A549 (cell line): ENCODE results near the gene TMEM272. TPM values are rescaled to one million over a fixed set of nuclear protein-coding genes. Genes with fewer than 3 reads are reported as not detected.

Experiments used
- ATAC-seq, 2 experiments: fragments of 200-7000 bp in 1 of 2; fragments of >200 bp in 1 of 2; cut with Nextera tagmentation in 1 of 2; cut with Tn5 transposase in 1 of 2; 3 replicates each; pipeline versions ENCODE4 v1.8.0 to v1.9.1; 2018 to 2020; ENCODE audit warnings: mild to moderate bottlenecking in 1 of 2, moderate library complexity in 1 of 2
- CTCF ChIA-PET: fragments of 300-600 bp; sonication (Branson Sonifier 250); formaldehyde crosslinking; extraction: SDS; loops from one replicate; lab custom pipeline; 2021; ENCODE audit warnings: antibody characterized with exemption, inconsistent platforms; lab: Yijun Ruan, JAX
- POLR2A ChIA-PET: fragments of 350-600 bp; formaldehyde crosslinking; extraction: SDS; loops from one replicate; lab custom pipeline; 2021; ENCODE audit warnings: antibody characterized with exemption, inconsistent platforms; lab: Yijun Ruan, JAX
- DNase-seq, 2 experiments: peaks; one replicate each; pipeline versions ENCODE4 v3.0.0 to v3.0.0-alpha.2; 2011 to 2016; ENCODE audit warnings: low read depth in 1 of 2, low spot score in 1 of 2
- FAIRE-seq: peaks from 2 replicates; lab custom pipeline; 2011; peaks lifted over from hg19 to GRCh38; lab: Jason Lieb, UNC
- H3K27ac ChIP-seq, 2 experiments: fragments of >200 bp; sonication (Bioruptor Twin); formaldehyde crosslinking; 3 replicates each; pipeline ENCODE4 v1.5.1; 2016 to 2017
- H3K4me1 ChIP-seq: fragments of >200 bp; sonication (Bioruptor Twin); formaldehyde crosslinking; 3 replicates; pipeline ENCODE4 v1.6.1; 2016
- H3K4me2 ChIP-seq: fragments of >200 bp; sonication (Bioruptor Twin); formaldehyde crosslinking; 3 replicates; pipeline ENCODE4 v1.6.1; 2016
- H3K4me3 ChIP-seq: fragments of >200 bp; sonication (Bioruptor Twin); formaldehyde crosslinking; 3 replicates; pipeline ENCODE4 v1.5.1; 2016
- H3K9me3 ChIP-seq: fragments of >200 bp; sonication (Bioruptor Twin); formaldehyde crosslinking; 3 replicates; pipeline ENCODE4 v1.6.1; 2016
- CBX8 ChIP-seq: fragments of 200-600 bp; sonication (generic); IDR thresholded peaks from 2 replicates; pipeline ENCODE4 v1.6.1; 2016
- CEBPB ChIP-seq, 2 experiments: fragments of >200 bp in 1 of 2; sonication (Bioruptor Twin) in 1 of 2; formaldehyde crosslinking in 1 of 2; IDR thresholded peaks; 2 replicates each; pipeline ENCODE4 v1.6.1; 2012 to 2016
- CTCF ChIP-seq: fragments of >200 bp; sonication (Bioruptor Twin); formaldehyde crosslinking; IDR thresholded peaks from 3 replicates; pipeline ENCODE4 v1.5.1; 2016
- E2F6 ChIP-seq: IDR thresholded peaks from 2 replicates; pipeline ENCODE4 v1.6.1; 2012; ENCODE audit warnings: low read depth, borderline replicate concordance
- EHMT2 ChIP-seq: fragments of 200-600 bp; sonication (generic); IDR thresholded peaks from 2 replicates; pipeline ENCODE4 v1.6.1; 2016; ENCODE audit warnings: antibody characterized with exemption, low read depth, mild to moderate bottlenecking, moderate library complexity
- FOSB ChIP-seq: fragments of 250-450 bp; sonication (Bioruptor Pico); IDR thresholded peaks from 2 replicates; pipeline ENCODE4 v1.5.0; 2020; ENCODE audit warnings: mild to moderate bottlenecking, moderate library complexity
- HMGXB4 ChIP-seq: fragments of 250-450 bp; sonication (Bioruptor Pico); IDR thresholded peaks from 2 replicates; pipeline ENCODE4 v1.5.0; 2021; ENCODE audit warnings: mild to moderate bottlenecking, moderate library complexity, borderline replicate concordance
- HOXB5 ChIP-seq: fragments of 250-450 bp; sonication (Bioruptor Pico); IDR thresholded peaks from 2 replicates; pipeline ENCODE4 v1.5.0; 2020; ENCODE audit warnings: mild to moderate bottlenecking, moderate library complexity
- JUN ChIP-seq, 2 experiments: fragments of >200 bp; sonication (Bioruptor Twin); formaldehyde crosslinking; IDR thresholded peaks; 2 replicates in 1 of 2; 3 replicates in 1 of 2; pipeline ENCODE4 v1.6.1; 2016 to 2017
- JUNB ChIP-seq: fragments of >200 bp; sonication (Bioruptor Twin); formaldehyde crosslinking; IDR thresholded peaks from 2 replicates; pipeline ENCODE4 v1.6.1; 2016
- MAFK ChIP-seq: fragments of 450-650 bp; IDR thresholded peaks from 2 replicates; pipeline ENCODE4 v1.6.1; 2014; ENCODE audit not compliant: partially characterized antibody
- MAX ChIP-seq: IDR thresholded peaks from 2 replicates; pipeline ENCODE4 v1.6.1; 2012
- MAZ ChIP-seq: fragments of 150-350 bp; IDR thresholded peaks from 2 replicates; pipeline ENCODE4 v1.6.1; 2014; ENCODE audit warnings: antibody characterized with exemption, low read depth, low read length, borderline replicate concordance
- NR3C1 ChIP-seq: fragments of >200 bp; sonication (Bioruptor Twin); formaldehyde crosslinking; IDR thresholded peaks from 3 replicates; pipeline ENCODE4 v1.6.1; 2017
- PBX3 ChIP-seq: IDR thresholded peaks from 2 replicates; pipeline ENCODE4 v1.6.1; 2012
- PHF8 ChIP-seq: fragments of 200-600 bp; sonication (generic); IDR thresholded peaks from 2 replicates; pipeline ENCODE4 v1.6.1; 2016; ENCODE audit warnings: low read depth, mild to moderate bottlenecking, antibody characterized with exemption, moderate library complexity, borderline replicate concordance
- RAD21 ChIP-seq, 2 experiments: fragments of >200 bp in 1 of 2; sonication (Bioruptor Twin) in 1 of 2; formaldehyde crosslinking in 1 of 2; IDR thresholded peaks in 1 of 2; conservative IDR thresholded peaks in 1 of 2; 2 replicates in 1 of 2; 3 replicates in 1 of 2; pipeline ENCODE4 v1.6.1; 2012 to 2018; ENCODE audit warnings: inconsistent platforms in 1 of 2
- RCOR1 ChIP-seq: fragments of 150-350 bp; IDR thresholded peaks from 2 replicates; pipeline ENCODE4 v1.6.1; 2014; ENCODE audit warnings: antibody characterized with exemption, low read length, low read depth
- REST ChIP-seq: fragments of 200-600 bp; sonication (generic); IDR thresholded peaks from 2 replicates; pipeline ENCODE4 v1.6.1; 2016; ENCODE audit warnings: antibody characterized with exemption, mild to moderate bottlenecking, moderate library complexity
- RFX5 ChIP-seq: fragments of 450-650 bp; IDR thresholded peaks from 2 replicates; pipeline ENCODE4 v1.7.1; 2014; ENCODE audit warnings: antibody characterized with exemption, mild to moderate bottlenecking, moderate library complexity
- TFCP2L1 ChIP-seq: fragments of 250-450 bp; sonication (Bioruptor Pico); IDR thresholded peaks from 2 replicates; pipeline ENCODE4 v1.5.0; 2021; ENCODE audit warnings: mild to moderate bottlenecking
- TP53 ChIP-seq: fragments of 250-450 bp; sonication (Bioruptor Pico); IDR thresholded peaks from 2 replicates; pipeline ENCODE4 v1.5.0; 2021; ENCODE audit warnings: mild to moderate bottlenecking, moderate library complexity
- ZFP36 ChIP-seq: fragments of 450-650 bp; IDR thresholded peaks from 2 replicates; pipeline ENCODE4 v1.6.1; 2014; ENCODE audit warnings: borderline replicate concordance; ENCODE audit not compliant: partially characterized antibody
- ZSCAN20 ChIP-seq: fragments of 250-450 bp; sonication (Bioruptor Pico); IDR thresholded peaks from 2 replicates; pipeline ENCODE4 v1.8.0; 2022; ENCODE audit warnings: mild to moderate bottlenecking, moderate library complexity
- WGBS: methylation state at CpG from one replicate; pipeline ENCODE4 v1.1.6; 2017; ENCODE audit errors: missing lambda C conversion rate; 5-methylcytosine and 5-hydroxymethylcytosine counted together
- polyA plus RNA-seq, 4 experiments: library from polyadenylated mRNA; depleted of rRNA in 3 of 4; stranded (reverse); fragments of >200 nt; fragmentation: RNase III in 1 of 4; extraction: RNeasy Plus Mini Kit Qiagen cat#74134 plus additional on column Dnase treatment in 1 of 4; gene quantifications; 2 replicates in 3 of 4; 3 replicates in 1 of 4; pipeline ENCODE4 v1.2.3, GENCODE V29; 2011 to 2017

The TMEM272 gene
- polyA plus RNA-seq, 2 of the 4 experiments (the other 2 are of a cell fraction) = not detected

- CTCF ChIA-PET = interaction anchor here (0.5 to 2.2 kb wide), 5 partner anchors 12 to 542 kb away, joined by 3 to 5 read pairs (median 3); no protein-coding TSS in a partner anchor
- Histone ChIP-seq H3K27ac (no peak overlapping the region), H3K4me1 (0 out of 3 replicates have a peak, but pooled peaks cover 5% of the 10 kb centered on the region), H3K4me2 (no peak overlapping the region), H3K4me3 (no peak overlapping the region), H3K9me3 (no peaks in the 10 kb centered on the region)
- POLR2A ChIA-PET = no interaction called here
- ATAC-seq (peak; percentile 71 to 84; a peak in 5 of 6 replicates), DNase-seq (peak; percentile 14 to 31), FAIRE-seq (no peak)
- 75% methylated on average over 17 of the region's 21 CpGs for WGBS
- TF ChIP-seq RCOR1 (no peak), PBX3 (no peak), CBX8 (no peak), MAFK (no peak), CTCF (peak; percentile 33), RFX5 (no peak), NR3C1 (no peak), EHMT2 (no peak), RAD21 (conservative IDR thresholded peaks at IDR 0.05 in 1 of 2, IDR thresholded peaks at IDR 0.05 in 1 of 2) (peak in 1 of 2 experiments; percentile 14; a peak in 1 of 5 replicates), PHF8 (no peak), TFCP2L1 (CRISPR knock-in tag) (no peak), E2F6 (no peak), MAZ (no peak), TP53 (CRISPR knock-in tag) (no peak), ZSCAN20 (CRISPR knock-in tag) (no peak), JUN (IDR thresholded peaks at IDR 0.05) (no peak), ZFP36 (no peak)
Observed at GRCh38 chr13:51849145-51850101, 4.4 kb upstream of the TMEM272 start.

GRCh38 chr13:51848674-51849073 lies 3.7 kb upstream of the TMEM272 start:
- ATAC-seq (no peak), FAIRE-seq (no peak), DNase-seq (no peak)
- Histone ChIP-seq H3K9me3 (no peaks in the 10 kb centered on the region), H3K4me3 (no peak overlapping the region), H3K27ac (no peak overlapping the region), H3K4me1 (0 out of 3 replicates have a peak, but pooled peaks cover 5% of the 10 kb centered on the region), H3K4me2 (no peak overlapping the region)
- WGBS = 16% methylated on average over 4 of the region's 4 CpGs
- ChIA-PET CTCF (interaction anchor here (0.5 to 2.2 kb wide), 3 partner anchors 11 to 541 kb away, joined by 3 to 5 read pairs (median 4); no protein-coding TSS in a partner anchor), POLR2A (no interaction called here)
- no peak for TF ChIP-seq FOSB (CRISPR knock-in tag)
- TF ChIP-seq MAX = no peak
- TF ChIP-seq CEBPB (IDR thresholded peaks at IDR 0.05) = no peak
- TF ChIP-seq REST = no peak
- TF ChIP-seq RFX5 = no peak
- no peak for TF ChIP-seq RCOR1
- TF ChIP-seq NR3C1 = no peak
- TF ChIP-seq HMGXB4 (CRISPR knock-in tag) = no peak
- no peak for TF ChIP-seq JUNB
- no peak for TF ChIP-seq HOXB5 (CRISPR knock-in tag)
